GM23338 (cell line): ENCODE measurements around the gene GRP. TPM values are rescaled to one million over a fixed set of nuclear protein-coding genes. Genes with fewer than 3 reads are reported as not detected.

Source experiments
- ATAC-seq: fragments of 200-7000 bp; cut with Tn5 transposase; 3 replicates; pipeline ENCODE4 v1.9.1; 2020
- DNase-seq: peaks from one replicate; pipeline ENCODE4 v3.0.0-alpha.2; 2015; ENCODE audit warnings: low spot score
- H2AFZ ChIP-seq: fragments of 200-600 bp; sonication (generic); 2 replicates; pipeline ENCODE4 v1.8.0; 2016; ENCODE audit warnings: antibody characterized with exemption, mild to moderate bottlenecking, moderate library complexity
- H3F3A ChIP-seq: fragments of 200-600 bp; sonication (generic); replicated peaks from 2 replicates; pipeline ENCODE4 v1.8.0; 2017; ENCODE audit warnings: antibody characterized with exemption, mixed run types, low read depth
- H3K27ac ChIP-seq: fragments of 200-600 bp; sonication (generic); 2 replicates; pipeline ENCODE4 v1.6.1; 2016; ENCODE audit warnings: low read depth
- H3K27me3 ChIP-seq: fragments of 200-600 bp; sonication (generic); 2 replicates; pipeline ENCODE4 v1.8.0; 2016; ENCODE audit warnings: mild to moderate bottlenecking, mixed run types, moderate library complexity; ENCODE audit not compliant: insufficient read depth
- H3K36me3 ChIP-seq: fragments of 200-600 bp; sonication (generic); 2 replicates; pipeline ENCODE4 v1.8.0; 2016; ENCODE audit warnings: mild to moderate bottlenecking; ENCODE audit not compliant: insufficient read depth
- H3K4me1 ChIP-seq: fragments of 200-600 bp; sonication (generic); 2 replicates; pipeline ENCODE4 v1.8.0; 2016; ENCODE audit warnings: mild to moderate bottlenecking, moderate library complexity; ENCODE audit not compliant: insufficient read depth
- H3K4me2 ChIP-seq: fragments of 200-600 bp; sonication (generic); 2 replicates; pipeline ENCODE4 v1.7.1; 2017; ENCODE audit warnings: mixed run types
- H3K4me3 ChIP-seq: fragments of 200-600 bp; sonication (generic); 2 replicates; pipeline ENCODE4 v1.6.1; 2016; ENCODE audit warnings: mixed run types
- H3K79me2 ChIP-seq: fragments of 200-600 bp; sonication (generic); replicated peaks from 2 replicates; pipeline ENCODE4 v1.8.0; 2017; ENCODE audit warnings: mild to moderate bottlenecking; ENCODE audit not compliant: insufficient read depth
- H3K9me2 ChIP-seq: fragments of 200-600 bp; sonication (generic); 2 replicates; pipeline ENCODE4 v1.8.0; 2017; ENCODE audit not compliant: insufficient read depth
- H4K20me1 ChIP-seq: fragments of 200-600 bp; sonication (generic); replicated peaks from 2 replicates; pipeline ENCODE4 v1.8.0; 2017; ENCODE audit warnings: mild to moderate bottlenecking; ENCODE audit not compliant: insufficient read depth
- H3K27ac Mint-ChIP-seq: 2 replicates; pipeline ENCODE4 v1.8.0; 2020; ENCODE audit warnings: inconsistent platforms, mild to moderate bottlenecking, moderate library complexity, mixed read lengths
- H3K27me3 Mint-ChIP-seq: 3 replicates; pipeline ENCODE4 v1.8.0; 2022; ENCODE audit warnings: low read depth, mild to moderate bottlenecking, moderate library complexity, mixed read lengths, inconsistent platforms; ENCODE audit not compliant: insufficient read depth, poor library complexity
- H3K36me3 Mint-ChIP-seq: 3 replicates; pipeline ENCODE4 v1.8.0; 2021; ENCODE audit warnings: low read depth, mild to moderate bottlenecking, inconsistent platforms, moderate library complexity, mixed read lengths
- H3K4me1 Mint-ChIP-seq: 3 replicates; pipeline ENCODE4 v1.8.0; 2020; ENCODE audit warnings: mild to moderate bottlenecking, inconsistent platforms, mixed read lengths
- H3K4me3 Mint-ChIP-seq: 3 replicates; pipeline ENCODE4 v1.8.0; 2021; ENCODE audit warnings: moderate library complexity, mild to moderate bottlenecking, inconsistent platforms, mixed read lengths
- H3K9me3 Mint-ChIP-seq: 3 replicates; pipeline ENCODE4 v1.8.0; 2020; ENCODE audit warnings: moderate library complexity, mild to moderate bottlenecking, inconsistent platforms, mixed read lengths
- CREB1 ChIP-seq: fragments of 250-450 bp; sonication (Bioruptor Pico); IDR thresholded peaks from 2 replicates; pipeline ENCODE4 v1.5.0; 2020; ENCODE audit warnings: low read depth, mild to moderate bottlenecking, moderate library complexity
- CTCF ChIP-seq, 2 experiments: fragments of 200-600 bp in 1 of 2; sonication (generic) in 1 of 2; conservative IDR thresholded peaks; 2 replicates each; pipeline versions ENCODE4 v1.5.1 to v1.6.1; 2016 to 2017; ENCODE audit warnings: antibody characterized with exemption in 2 of 2, low read depth in 2 of 2, mild to moderate bottlenecking in 2 of 2, moderate library complexity in 1 of 2
- EZH2 ChIP-seq: fragments of 200-600 bp; sonication (generic); IDR thresholded peaks from one replicate; pipeline ENCODE4 v1.8.0; 2017; ENCODE audit warnings: antibody characterized with exemption, mild to moderate bottlenecking, low read depth; ENCODE audit not compliant: unreplicated experiment
- EZH2phosphoT487 ChIP-seq: fragments of 200-600 bp; sonication (generic); IDR thresholded peaks from one replicate; pipeline ENCODE4 v1.8.1; 2018; ENCODE audit warnings: antibody characterized with exemption; ENCODE audit not compliant: unreplicated experiment
- POLR2AphosphoS5 ChIP-seq: IDR thresholded peaks from 2 replicates; pipeline ENCODE4 v1.6.1; 2016; ENCODE audit warnings: antibody characterized with exemption, low read depth
- STAT1 ChIP-seq: IDR thresholded peaks from one replicate; pipeline ENCODE4 v1.6.1; 2016; ENCODE audit warnings: antibody characterized with exemption; ENCODE audit not compliant: unreplicated experiment
- polyA plus RNA-seq: library from polyadenylated mRNA; unstranded; fragments of >200 nt; fragmentation: Nextera tagmentation; extraction: Ambion mirVana; gene quantifications from 2 replicates; pipeline ENCODE4 v1.2.1, GENCODE V29; 2016
- total RNA-seq: library from RNA; depleted of rRNA; stranded (reverse); fragments of >200 nt; shearing (Covaris generic); gene quantifications from 2 replicates; pipeline ENCODE4 v1.2.3, GENCODE V29; 2014
- TF ChIP-seq, protein P1 (sequence below): fragments of 250-450 bp; sonication (Bioruptor Pico); IDR thresholded peaks from 2 replicates; pipeline ENCODE4 v1.5.0; 2020; ENCODE audit warnings: mild to moderate bottlenecking, moderate library complexity

The GRP gene
- total and polyA plus RNA-seq, 2 experiments from 2014 or later = not detected

GRCh38 chr18:59202258-59202820 lies 17.6 kb upstream of the GRP start (continued):
- TF ChIP-seq, protein P1, sequence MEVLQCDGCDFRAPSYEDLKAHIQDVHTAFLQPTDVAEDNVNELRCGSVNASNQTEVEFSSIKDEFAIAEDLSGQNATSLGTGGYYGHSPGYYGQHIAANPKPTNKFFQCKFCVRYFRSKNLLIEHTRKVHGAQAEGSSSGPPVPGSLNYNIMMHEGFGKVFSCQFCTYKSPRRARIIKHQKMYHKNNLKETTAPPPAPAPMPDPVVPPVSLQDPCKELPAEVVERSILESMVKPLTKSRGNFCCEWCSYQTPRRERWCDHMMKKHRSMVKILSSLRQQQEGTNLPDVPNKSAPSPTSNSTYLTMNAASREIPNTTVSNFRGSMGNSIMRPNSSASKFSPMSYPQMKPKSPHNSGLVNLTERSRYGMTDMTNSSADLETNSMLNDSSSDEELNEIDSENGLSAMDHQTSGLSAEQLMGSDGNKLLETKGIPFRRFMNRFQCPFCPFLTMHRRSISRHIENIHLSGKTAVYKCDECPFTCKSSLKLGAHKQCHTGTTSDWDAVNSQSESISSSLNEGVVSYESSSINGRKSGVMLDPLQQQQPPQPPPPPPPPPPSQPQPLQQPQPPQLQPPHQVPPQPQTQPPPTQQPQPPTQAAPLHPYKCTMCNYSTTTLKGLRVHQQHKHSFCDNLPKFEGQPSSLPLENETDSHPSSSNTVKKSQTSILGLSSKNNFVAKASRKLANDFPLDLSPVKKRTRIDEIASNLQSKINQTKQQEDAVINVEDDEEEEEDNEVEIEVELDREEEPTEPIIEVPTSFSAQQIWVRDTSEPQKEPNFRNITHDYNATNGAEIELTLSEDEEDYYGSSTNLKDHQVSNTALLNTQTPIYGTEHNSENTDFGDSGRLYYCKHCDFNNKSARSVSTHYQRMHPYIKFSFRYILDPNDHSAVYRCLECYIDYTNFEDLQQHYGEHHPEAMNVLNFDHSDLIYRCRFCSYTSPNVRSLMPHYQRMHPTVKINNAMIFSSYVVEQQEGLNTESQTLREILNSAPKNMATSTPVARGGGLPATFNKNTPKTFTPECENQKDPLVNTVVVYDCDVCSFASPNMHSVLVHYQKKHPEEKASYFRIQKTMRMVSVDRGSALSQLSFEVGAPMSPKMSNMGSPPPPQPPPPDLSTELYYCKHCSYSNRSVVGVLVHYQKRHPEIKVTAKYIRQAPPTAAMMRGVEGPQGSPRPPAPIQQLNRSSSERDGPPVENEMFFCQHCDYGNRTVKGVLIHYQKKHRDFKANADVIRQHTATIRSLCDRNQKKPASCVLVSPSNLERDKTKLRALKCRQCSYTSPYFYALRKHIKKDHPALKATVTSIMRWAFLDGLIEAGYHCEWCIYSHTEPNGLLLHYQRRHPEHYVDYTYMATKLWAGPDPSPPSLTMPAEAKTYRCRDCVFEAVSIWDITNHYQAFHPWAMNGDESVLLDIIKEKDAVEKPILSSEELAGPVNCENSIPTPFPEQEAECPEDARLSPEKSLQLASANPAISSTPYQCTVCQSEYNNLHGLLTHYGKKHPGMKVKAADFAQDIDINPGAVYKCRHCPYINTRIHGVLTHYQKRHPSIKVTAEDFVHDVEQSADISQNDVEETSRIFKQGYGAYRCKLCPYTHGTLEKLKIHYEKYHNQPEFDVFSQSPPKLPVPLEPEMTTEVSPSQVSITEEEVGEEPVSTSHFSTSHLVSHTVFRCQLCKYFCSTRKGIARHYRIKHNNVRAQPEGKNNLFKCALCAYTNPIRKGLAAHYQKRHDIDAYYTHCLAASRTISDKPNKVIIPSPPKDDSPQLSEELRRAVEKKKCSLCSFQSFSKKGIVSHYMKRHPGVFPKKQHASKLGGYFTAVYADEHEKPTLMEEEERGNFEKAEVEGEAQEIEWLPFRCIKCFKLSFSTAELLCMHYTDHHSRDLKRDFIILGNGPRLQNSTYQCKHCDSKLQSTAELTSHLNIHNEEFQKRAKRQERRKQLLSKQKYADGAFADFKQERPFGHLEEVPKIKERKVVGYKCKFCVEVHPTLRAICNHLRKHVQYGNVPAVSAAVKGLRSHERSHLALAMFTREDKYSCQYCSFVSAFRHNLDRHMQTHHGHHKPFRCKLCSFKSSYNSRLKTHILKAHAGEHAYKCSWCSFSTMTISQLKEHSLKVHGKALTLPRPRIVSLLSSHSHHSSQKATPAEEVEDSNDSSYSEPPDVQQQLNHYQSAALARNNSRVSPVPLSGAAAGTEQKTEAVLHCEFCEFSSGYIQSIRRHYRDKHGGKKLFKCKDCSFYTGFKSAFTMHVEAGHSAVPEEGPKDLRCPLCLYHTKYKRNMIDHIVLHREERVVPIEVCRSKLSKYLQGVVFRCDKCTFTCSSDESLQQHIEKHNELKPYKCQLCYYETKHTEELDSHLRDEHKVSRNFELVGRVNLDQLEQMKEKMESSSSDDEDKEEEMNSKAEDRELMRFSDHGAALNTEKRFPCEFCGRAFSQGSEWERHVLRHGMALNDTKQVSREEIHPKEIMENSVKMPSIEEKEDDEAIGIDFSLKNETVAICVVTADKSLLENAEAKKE (CRISPR knock-in tag) = no peak
- TF ChIP-seq POLR2AphosphoS5 = no peak
- no peak for TF ChIP-seq EZH2

DNA sequence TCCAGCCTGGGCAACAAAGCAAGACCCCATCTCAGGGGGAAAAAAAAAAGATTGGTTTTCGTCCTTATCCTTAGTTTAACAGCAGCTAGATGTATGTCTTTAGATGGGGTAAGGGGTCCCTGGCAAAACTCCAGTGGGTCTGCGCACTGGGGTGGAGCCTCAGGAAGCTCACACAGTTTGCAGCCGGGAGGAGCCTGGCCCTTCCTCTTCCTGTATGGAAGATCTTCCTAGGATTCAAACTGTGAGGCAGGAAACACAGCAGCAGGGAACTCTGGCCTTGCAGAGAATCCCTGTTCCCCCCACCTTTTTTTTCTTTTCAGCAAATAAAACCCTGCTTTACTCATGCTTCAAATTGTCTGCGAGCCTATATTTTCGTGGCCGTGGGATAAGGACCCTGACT lies 12.5 kb upstream of the GRP start:
- no peaks in the 10 kb centered on the region for H3K36me3 ChIP-seq
- H3F3A ChIP-seq = no peaks in the 10 kb centered on the region
- H3K79me2 ChIP-seq = no peaks in the 10 kb centered on the region
- no peak overlapping the region for H2AFZ ChIP-seq
- Mint-ChIP-seq H3K4me3 (no peak overlapping the region), H3K4me1 (peaks cover 15% of the 10 kb centered on the region; the same call in 2 of the 3 replicates), H3K36me3 (no peaks in the 10 kb centered on the region), H3K9me3 (no peaks in the 10 kb centered on the region), H3K27me3 (peaks cover 2% of the 10 kb centered on the region), H3K27ac (no peak overlapping the region)
- no peak overlapping the region for H3K4me3 ChIP-seq
- TF ChIP-seq CTCF (conservative IDR thresholded peaks at IDR 0.05; ENCODE audit: low read depth in 2 of 2) (no peak), CREB1 (CRISPR knock-in tag) (no peak), STAT1 (no peak), EZH2phosphoT487 (no peak)
- DNase-seq = no peak
- H3K4me2 ChIP-seq = 0 out of 2 replicates have a peak overlapping the region, but pooled peaks have one; percentile 23
- H3K9me2 ChIP-seq = no peaks in the 10 kb centered on the region
- H3K27me3 ChIP-seq = no peaks in the 10 kb centered on the region
- H3K4me1 ChIP-seq = no peaks in the 10 kb centered on the region; the same call in 1 of the 2 replicates
- H3K27ac ChIP-seq = no peak overlapping the region
- ATAC-seq = no peak
- H4K20me1 ChIP-seq = no peaks in the 10 kb centered on the region
